ENCODE data around the gene ZSCAN5A.
A peak's percentile ranks its signal among the peaks of the same experiment; 100 is the strongest.
"Not testable (repeated sequence)": the region's sequence is repeated elsewhere in the genome, so short reads cannot be mapped to it uniquely, and the experiment has no call there.

GRCh38 chr19:56221442-56221841 is 93.2 kb downstream of the ZSCAN5A start:
- TF ChIP-seq CTCF (IDR thresholded peaks at IDR 0.05) = peak in 1 of 4 experiments; percentile 11
- not testable (repeated sequence) for TF ChIP-seq EP300 (IDR thresholded peaks at IDR 0.05)
